GM21423 (cell line): ENCODE measurements around the gene EME2.

Experiments
- ATAC-seq: cut with Tn5 transposase; IDR thresholded peaks from one replicate; pipeline ENCODE4 v1.9.1; 2021; ENCODE audit warnings: mild to moderate bottlenecking, moderate library complexity; ENCODE audit not compliant: unreplicated experiment

The EME2 gene

GRCh38 chr16:1745181-1745899 is 27.3 kb upstream of the EME2 start:
- no peak for ATAC-seq

DNA sequence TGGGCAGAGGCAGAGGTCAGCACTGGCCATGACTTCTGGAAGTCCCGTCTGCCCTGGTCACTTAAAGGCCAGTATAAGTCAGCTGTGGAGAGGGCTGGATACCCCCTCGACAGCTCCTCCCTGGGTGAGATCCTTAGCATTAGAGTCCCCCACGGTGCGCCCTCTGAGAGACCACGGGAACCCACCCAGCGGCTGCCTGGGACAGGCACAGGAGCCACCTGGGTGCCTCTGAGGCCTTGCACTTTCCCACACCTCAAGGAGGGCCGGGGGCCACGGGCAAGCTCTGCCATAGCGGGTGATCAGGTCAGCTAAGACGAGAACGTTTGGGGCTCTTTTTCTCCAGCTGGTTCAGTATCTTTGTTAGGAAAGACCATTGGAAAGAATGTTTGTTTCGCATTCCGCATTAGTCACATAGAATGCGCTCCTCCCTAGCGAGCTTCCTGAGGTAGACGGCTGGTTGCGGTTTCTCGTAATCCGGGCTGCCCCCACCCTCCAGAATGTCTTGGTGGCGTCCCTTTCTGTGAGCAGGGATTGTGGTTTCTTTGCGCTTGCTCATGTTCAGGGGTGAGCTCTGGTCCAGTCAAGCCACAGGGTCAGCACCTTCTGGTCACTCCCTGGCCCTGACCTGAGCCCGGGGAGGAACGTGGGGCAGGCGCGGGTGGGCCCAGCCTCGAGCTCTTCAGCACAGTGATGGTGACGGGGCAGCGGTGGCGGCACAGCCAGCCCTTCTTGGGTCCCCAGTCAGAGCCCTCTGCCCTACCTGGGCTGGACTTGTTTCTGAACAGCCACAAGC is 26.5 kb upstream of the EME2 start:
- ATAC-seq: no peak

DNA sequence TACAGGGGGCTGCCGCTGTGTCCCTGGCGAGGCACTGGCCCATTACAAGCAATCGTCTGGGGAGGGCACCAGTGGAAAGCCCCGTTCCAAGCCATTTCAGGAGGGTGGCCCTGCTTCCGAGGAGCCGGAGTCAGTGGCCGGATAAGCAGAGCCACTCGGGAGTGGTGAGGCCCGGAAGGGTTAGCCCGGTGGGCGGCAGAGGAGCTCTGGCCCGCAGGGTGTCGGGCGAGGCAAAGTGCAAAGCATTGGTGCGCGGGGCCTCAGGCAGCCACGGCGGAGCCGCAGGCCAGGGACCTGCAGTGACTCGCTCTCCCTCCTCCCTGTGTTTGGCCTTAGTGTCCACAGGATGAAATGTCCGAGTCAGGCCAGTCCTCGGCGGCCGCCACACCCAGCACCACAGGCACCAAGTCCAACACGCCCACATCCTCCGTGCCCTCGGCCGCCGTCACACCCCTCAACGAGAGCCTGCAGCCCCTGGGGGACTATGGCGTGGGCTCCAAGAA is 25.9 kb upstream of the EME2 start:
- ATAC-seq: no peak

- no peak for ATAC-seq
Observed at GRCh38 chr16:1747934-1748333, 24.7 kb upstream of the EME2 start.

DNA sequence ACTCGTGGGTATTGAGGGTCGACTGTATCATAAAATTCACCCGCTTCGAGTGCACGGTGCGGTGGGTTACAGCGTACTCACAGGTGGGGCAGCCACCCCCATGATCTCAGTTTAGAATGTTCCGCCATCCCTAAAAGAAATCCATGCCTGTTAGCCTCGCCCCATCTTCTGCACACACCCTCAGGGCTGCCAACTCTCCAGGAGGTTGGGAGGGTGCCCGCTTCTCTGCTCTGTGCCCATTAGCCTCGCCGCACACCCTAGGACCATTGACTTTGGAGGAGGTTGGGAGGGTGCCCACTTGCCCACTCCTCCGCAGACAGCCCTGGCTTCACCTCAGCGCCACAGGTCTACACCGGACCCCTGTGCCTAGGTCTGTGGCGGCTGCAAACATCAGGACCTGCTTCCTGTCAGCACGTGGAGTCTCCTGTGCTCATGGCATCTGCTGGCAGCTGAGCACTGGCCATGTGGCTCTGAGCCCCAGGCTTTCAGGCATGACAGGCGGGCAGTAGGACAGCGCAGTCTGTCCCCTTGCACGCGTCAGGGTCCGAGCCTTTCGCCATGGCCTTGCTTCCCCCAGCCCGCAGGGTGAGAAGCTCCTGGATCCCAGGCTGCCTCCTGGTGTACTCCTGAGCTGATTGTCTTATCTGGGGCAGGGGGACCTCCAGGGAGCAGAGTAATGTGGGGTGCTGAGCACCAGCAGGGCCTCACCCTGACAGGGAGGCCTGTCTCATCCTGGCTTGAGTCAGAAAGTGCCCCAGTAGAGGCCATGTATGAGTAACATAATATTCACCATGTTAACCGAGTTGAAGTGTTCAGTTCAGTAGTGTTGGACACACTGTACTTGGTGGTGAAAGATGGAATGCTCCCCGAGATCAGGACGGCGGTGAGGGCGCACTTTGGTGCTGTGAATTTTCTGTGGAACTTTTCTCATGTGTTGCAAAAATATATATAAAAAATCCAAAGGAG is 23.2 kb upstream of the EME2 start:
- ATAC-seq: no peak

DNA sequence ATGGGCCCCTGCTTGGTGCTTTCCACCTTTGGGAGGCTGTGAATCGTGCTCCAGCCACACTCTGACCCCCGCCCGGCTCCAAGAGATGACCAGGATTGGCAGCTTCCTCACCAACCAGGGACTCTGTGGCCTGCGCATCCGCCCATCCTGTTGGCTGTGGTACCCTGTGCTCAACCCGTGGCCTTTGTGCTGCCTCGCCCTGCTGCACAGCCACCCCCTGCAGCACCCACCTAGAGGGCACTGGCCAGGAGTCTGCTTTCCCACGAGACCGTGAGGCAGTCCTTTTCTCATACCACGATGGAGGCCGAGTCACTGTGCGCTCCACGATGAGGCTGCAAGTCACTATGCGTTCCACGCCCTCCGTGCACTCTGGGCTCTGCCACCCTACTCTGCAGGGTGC is 20.7 kb upstream of the EME2 start:
- no peak for ATAC-seq

GRCh38 chr16:1752853-1753252 is 19.8 kb upstream of the EME2 start:
- ATAC-seq: no peak

GRCh38 chr16:1754204-1754603 is 18.4 kb upstream of the EME2 start:
- no peak for ATAC-seq

DNA sequence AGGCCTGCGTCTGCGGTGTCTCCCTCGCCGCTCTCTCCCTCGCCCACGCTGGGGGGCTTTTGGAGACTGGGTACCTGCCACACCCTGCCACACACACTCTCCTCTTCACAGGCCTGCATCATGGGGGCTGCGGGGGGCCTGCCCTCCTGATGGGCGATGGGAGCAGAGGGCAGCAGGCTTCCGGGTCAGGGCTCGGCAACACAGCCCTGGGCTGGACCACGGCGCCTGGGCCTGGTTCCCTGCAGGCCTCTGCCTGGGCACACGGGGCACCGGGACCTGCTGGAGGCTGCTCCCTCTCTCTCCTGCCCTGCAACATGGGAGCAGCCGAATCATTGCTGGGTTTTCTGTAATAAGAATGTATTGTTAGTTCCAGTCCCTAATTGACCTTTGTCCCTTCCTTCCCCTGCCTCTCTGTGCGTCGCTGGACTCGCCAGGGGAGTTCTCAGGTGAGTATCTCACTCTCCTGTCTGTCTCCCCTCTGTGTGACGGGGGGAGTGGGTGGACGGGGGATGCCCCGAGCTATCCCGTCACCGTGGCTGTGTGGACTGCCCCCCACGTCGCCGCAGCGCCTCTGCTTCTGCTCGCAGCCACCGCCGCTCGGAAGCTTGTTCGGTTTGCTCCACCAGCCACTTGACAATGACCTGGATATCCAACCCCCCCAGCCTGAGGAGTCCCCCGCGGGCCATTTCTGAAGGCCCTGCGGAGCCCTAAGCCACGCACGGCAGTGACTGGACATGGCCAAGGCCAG is 14.7 kb upstream of the EME2 start:
- ATAC-seq: no peak

GRCh38 chr16:1758923-1759322 is 13.7 kb upstream of the EME2 start:
- no peak for ATAC-seq

DNA sequence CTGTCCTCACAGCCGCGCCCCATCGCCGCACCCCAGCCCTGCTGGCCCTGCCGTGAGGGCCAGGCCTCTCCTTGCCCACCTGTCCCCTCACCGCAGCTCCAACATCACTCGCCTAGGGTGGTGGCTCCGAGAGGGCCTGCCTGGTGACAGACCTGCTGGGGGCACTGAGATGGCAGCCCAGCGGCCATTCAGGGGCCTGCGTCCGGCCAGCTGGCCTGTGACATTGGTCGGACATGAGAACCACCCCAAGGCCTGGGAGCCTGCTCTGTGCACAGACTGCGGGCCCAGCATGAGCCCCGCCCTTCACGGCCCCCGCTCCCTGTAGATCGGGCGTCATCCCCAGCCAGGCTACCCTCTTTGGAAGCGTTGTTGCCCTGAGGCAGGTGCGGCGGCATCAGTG is 13.1 kb upstream of the EME2 start:
- no peak for ATAC-seq

DNA sequence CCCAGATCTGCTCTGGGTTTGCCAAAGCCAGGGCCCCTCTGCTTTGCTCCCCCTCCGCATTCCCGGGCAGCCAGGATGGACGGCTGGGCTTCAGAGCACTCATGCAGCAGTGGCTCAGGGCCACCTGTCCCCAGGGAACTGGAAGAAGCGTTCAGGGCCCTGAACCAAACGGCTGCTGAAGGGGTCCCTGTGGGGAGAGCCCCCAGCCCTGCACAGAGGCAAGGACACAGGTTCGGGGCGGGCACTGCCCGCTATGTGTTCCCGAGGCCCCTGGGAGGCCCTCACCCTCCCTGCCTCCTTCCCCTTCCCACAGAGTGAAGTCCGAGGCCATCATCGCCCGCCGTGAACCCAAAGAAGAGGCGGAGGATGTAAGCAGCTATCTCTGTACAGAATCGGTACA is 11.7 kb upstream of the EME2 start:
- ATAC-seq: no peak

GRCh38 chr16:1761751-1762150 is 10.9 kb upstream of the EME2 start:
- no peak for ATAC-seq

GRCh38 chr16:1762196-1762878 is 10.3 kb upstream of the EME2 start:
- ATAC-seq: no peak

GRCh38 chr16:1762879-1763520 is 9.6 kb upstream of the EME2 start:
- ATAC-seq: no peak

DNA sequence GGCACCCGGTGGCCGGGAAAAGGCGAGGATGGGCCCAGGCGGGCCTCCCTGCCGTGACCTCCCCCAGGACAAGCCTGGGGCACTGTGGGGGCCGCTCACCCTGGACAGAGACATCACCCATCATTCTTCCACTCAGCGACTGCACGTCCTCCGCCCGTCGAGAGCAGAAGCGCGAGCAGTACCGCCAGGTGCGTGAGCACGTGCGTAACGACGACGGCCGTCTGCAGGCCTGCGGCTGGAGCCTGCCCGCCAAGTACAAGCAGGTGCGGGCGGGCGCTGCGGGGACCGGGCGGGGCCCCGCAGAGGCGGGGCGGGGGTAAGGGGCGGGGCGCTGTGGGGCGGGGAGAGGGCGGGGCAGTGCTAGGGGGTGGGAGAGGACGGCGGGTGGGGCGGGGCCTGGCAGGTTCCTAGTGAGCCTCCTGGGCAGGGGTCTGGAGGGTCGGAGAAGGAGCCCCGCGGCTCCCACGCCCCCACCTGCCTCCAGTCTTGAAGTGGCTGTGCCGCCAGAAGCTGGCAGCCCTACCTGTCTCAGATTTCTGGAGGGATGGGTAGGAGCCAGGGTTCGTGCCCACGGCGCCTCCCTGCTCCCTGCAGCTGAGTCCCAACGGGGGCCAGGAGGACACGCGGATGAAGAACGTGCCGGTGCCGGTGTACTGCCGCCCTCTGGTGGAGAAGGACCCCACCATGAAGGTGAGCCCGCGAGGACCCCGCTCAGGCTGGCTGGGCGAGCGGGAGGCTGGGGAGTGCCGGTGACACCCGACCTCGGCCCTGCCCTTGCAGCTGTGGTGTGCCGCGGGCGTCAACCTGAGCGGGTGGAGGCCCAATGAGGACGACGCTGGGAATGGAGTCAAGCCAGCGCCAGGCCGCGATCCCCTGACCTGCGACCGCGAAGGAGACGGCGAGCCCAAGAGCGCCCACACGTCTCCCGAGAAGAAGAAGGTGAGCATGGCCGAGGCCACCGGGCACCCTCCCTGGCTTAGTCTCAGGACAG is 8.8 kb upstream of the EME2 start:
- no peak for ATAC-seq

- ATAC-seq: no peak
Observed at GRCh38 chr16:1764971-1765370, 7.6 kb upstream of the EME2 start.

- ATAC-seq: no peak
Observed at GRCh38 chr16:1765826-1766225, 6.8 kb upstream of the EME2 start.
